GM19463 (cell line): ENCODE measurements around the gene APOBEC3B.
"Not testable (repeated sequence)": the region's sequence is repeated elsewhere in the genome, so short reads cannot be mapped to it uniquely, and the experiment has no call there.

Source experiments
- ATAC-seq: cut with Tn5 transposase; IDR thresholded peaks from one replicate; pipeline ENCODE4 v1.9.1; 2021; ENCODE audit warnings: mild to moderate bottlenecking, moderate library complexity; ENCODE audit not compliant: unreplicated experiment

APOBEC3B gene

DNA sequence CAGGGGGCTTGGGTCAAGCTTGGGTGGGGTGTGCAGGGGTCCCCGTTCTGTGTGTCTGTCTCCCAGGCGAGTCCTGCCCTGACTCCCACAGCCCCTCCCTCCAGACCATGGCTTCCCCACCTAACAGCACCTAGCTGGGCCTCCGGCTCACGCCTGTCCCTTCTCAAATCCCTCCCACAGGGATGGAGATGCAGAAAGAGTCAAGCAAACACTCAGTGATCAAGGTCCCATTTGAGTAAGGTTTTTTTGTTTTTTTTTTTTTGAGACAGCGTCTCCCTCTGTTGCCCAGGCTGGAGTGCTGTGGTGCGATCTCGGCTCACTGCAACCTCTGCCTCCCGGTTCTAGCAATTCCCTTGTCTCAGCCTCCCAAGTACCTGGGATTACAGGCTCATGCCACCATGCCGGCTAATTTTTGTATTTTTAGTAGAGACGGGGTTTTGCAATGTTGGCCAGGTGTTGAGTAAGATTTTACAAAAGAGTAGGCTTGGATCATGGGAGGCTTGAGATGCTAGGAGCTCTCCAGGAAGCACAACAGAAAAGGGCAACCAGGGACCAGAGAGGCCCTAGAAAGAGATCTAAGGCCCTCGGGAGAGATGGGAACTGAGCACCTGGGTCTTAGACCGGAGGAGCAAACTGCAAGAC, 44.5 kb downstream of the APOBEC3B start:
- no peak for ATAC-seq

DNA sequence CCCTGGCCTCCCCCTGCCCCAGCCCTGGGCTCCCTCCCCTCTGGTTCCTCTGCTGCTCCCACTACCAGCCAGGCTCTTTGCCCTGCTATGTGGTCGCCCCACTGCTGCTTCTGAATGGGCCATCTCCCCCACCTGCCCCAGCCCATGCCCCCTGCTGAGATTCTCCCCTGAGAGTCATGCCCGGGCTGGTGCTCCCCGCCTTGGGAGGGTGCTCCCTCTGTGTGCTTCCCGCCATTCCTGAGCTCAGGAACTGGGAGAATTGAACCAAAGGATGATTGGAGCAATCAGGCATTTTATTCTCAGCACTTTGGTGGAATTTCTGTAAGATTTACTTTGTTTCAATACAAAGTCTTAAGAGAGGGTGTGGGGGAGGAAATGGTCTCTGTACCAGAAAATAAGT, 45.6 kb downstream of the APOBEC3B start:
- no peak for ATAC-seq

DNA sequence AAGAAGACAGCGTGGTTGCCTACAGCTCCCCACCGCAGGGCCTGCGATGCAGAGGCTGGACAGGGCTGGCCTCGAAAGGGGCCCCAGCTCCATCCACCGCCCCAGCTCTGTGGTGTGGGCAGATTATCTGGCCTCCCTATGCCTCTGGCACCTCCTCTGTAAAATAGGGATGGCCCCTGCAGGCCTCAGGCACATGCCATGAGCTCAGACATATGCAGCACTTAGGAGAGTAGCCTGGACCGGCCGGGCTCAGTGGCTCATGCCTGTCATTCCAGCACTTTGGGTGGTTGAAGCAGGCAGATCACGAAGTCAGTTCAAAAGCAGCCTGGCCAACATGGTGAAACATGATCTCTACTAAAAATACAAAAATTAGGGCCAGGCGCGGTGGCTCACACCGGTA, 46.1 kb downstream of the APOBEC3B start:
- ATAC-seq = no peak

DNA sequence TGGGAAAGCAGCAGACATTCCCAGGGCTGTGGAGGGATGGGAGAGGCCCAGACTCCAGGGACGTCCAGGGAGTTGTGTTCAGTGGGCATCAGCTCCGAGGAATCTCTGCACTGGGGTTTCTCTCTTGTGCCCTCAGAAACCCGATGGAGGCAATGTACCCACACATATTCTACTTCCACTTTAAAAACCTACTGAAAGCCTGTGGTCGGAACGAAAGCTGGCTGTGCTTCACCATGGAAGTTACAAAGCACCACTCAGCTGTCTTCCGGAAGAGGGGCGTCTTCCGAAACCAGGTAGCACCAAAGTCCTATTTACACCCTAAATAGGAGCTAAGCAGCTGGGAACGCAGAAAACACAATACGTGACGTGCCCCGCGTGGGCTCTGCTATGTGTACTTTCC, 47.1 kb downstream of the APOBEC3B start:
- no peak for ATAC-seq

DNA sequence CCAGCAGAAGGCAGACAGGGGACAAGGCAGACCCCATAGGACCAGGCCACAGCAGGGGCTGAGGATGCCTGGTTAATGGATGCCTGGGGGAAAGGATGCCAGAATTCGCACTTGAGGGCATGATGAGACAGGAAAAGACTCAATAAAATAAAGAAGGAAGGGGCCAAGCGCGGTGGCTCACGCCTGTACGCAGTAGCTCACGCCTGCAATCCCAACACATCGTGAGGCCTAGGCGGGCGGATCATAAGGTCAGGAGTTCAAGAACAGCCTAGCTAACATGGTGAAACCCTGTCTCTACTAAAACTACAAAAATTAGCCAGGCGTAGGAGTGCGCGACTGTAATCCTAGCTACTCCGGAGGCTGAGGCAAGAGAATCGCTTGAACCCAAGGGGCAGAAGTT, 48.6 kb downstream of the APOBEC3B start:
- ATAC-seq = no peak

DNA sequence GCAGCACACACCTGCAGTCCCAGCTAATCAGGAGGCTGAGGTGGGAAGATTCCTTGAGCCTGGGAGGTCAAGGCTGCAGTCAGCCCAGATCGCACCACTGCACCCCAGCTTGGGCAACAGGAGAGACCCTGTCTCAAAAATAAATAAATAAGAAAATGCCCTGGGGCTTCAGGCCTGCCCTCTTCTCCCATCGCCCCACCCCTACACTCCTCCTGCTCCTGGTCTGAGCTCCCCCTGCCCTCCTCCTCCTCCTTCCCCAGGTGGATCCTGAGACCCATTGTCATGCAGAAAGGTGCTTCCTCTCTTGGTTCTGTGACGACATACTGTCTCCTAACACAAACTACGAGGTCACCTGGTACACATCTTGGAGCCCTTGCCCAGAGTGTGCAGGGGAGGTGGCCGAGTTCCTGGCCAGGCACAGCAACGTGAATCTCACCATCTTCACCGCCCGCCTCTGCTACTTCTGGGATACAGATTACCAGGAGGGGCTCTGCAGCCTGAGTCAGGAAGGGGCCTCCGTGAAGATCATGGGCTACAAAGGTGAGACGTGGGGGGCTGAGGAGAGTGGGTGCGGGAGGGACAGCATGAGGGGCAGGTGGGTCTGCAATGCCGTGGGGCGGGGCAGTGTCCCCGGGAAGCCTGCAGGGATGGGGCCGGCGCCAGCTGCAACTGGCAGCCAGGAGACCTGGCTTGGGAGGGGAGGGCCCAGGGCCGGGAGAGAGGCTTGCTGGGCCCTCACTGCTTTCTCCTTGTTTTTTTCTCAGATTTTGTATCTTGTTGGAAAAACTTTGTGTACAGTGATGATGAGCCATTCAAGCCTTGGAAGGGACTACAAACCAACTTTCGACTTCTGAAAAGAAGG, 49.5 kb downstream of the APOBEC3B start:
- not testable (repeated sequence) for ATAC-seq

DNA sequence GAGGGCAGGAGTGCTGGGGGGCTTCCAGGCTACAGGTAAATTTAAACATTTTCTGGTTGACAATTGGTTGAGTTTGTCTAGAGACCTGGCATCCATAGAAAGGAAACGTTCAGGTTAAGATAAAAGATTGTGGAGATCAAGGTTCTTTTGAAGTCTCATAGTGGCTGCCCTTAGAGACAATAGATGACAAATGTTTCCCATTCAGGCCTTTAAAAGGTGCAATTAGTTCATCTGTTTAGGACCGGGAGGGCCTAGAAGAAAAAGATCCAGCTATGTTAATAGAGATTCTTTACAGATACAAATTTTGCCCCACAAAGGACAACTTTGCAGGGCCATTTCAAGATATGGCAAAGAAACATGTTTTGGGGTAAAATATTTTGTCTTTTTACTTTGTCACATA, 54.9 kb downstream of the APOBEC3B start:
- not testable (repeated sequence) for ATAC-seq

DNA sequence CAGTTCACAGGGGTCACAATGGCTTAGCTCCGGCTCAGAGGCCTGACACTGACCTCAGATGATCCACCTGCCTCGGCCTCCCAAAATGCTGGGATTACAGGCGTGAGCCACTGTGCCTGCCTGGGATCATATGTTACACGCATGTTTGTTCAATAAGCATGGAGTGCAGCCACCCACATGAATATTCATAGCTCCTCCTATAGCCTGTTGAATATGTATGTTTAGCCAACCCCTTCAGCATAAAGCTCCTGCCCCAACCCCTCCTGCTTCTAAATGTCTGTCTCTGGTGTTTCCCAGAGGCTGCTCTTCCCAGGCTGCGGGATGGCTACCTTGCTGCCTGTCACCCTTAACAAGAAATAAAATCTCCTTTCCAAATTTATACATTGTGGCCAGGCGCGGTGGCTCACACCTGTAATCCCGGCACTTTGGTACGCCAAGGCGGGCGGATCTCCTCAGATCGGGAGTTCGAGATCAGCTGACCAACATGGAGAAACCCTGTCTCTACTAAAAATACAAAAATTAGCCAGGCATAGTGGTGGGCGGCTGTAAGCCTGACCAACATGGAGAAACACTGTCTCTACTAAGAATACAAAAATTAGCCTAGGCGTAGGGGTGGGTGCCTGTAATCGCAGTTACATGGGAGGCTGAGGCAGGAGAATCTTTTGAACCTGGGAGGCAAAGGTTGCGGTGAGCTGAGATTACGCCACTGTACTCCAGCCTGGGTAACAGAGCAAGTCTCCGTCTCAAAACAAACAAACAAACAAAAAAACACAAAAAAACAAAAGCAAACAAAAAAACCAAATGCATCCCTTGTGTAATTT, 57.4 kb downstream of the APOBEC3B start:
- no peak for ATAC-seq

DNA sequence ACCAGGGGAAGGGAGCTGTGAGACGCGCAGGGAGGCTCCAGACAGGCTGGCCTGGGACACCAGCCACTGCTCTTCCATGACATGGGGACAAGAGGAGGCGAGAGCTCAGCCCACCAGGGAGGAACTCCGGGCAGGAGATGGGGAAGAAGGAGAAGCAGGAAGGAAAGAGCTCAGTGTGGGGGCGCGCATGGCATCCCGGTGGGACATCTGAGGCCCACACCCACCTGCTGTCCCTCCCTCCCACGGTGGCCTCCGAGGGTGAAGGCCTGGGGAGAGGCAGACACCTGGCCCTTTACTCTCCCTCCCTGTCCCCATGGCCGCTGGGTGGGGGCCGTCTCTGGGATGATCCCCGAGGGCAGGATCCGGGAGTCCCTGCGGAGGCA, 58.0 kb downstream of the APOBEC3B start:
- ATAC-seq = not testable (repeated sequence)

DNA sequence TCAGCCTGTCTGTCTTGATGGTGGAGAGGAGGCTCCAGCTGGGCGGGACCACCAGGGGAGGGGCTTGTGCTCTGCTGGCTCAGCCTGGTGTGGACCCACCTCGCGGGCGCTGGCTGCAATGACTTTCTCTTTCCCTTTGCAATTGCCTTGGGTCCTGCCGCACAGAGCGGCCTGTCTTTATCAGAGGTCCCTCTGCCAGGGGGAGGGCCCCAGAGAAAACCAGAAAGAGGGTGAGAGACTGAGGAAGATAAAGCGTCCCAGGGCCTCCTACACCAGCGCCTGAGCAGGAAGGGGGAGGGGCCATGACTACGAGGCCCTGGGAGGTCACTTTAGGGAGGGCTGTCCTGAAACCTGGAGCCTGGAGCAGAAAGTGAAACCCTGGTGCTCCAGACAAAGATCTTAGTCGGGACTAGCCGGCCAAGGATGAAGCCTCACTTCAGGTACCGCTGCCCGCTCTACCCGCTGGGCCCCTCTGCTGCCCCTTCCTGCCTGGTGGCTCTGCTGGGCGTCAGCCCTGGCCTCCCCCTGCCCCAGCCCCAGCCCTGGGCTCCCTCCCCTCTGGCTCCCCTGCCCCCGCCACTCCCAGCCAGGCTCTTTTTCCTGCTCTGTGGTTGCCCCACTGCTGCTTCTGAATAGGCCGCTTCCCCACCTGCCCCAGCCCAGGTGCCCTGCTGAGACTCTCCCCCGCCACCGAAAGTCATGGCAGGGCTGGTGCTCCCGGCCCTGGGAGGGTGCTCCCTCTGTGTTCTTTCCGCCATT, 58.6 kb downstream of the APOBEC3B start, which contains the start of gene APOBEC3F:
APOBEC3F (plus strand) TSS at position 327 of the 759 bp plus-strand sequence; CDS start at position 424, 97 bp downstream.
- ATAC-seq = peak; percentile 92

DNA sequence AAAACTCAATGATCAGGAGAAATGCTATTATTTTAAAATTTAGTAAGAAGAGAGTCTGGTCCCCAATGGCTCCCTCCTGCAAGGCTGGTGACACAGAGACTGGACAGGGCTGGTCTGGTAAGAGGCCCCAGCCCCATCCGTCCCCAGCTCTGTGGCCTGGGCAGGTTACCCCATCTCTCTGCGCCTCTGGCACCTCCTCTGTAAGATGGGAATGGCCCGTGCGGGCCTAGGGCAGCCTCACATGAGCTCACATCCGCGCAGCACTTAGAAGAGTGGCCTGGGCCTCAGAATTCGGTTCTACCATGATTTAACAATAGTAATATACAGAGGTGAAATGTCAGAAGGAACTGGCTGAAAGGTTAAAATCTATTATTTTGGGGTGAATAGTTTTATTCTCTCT, 59.8 kb downstream of the APOBEC3B start:
- no peak for ATAC-seq
